Duodenal mucosa (tissue), 2 donors: ENCODE data around the gene MIGA1.
"Not testable (repeated sequence)": the region's sequence is repeated elsewhere in the genome, so short reads cannot be mapped to it uniquely, and the experiment has no call there.

Experiments used
- H3K27ac ChIP-seq: one replicate; pipeline ENCODE4 v1.7.0; 2013; ENCODE audit warnings: low read depth, low read length
- H3K27me3 ChIP-seq, 2 donors: one replicate each; pipeline ENCODE4 v1.7.0; 2013; ENCODE audit warnings: low read length in 2 of 2, control low read depth in 1 of 2; ENCODE audit not compliant: insufficient read depth in 2 of 2, control insufficient read depth in 1 of 2
- H3K36me3 ChIP-seq, 2 donors: one replicate each; pipeline ENCODE4 v1.7.0; 2013; ENCODE audit warnings: low read length in 2 of 2, control low read depth in 1 of 2; ENCODE audit not compliant: insufficient read depth in 2 of 2, control insufficient read depth in 1 of 2
- H3K4me1 ChIP-seq, 2 donors: one replicate each; pipeline ENCODE4 v1.7.0; 2013; ENCODE audit warnings: low read length in 2 of 2, control low read depth in 1 of 2; ENCODE audit not compliant: insufficient read depth in 2 of 2, control insufficient read depth in 1 of 2
- H3K4me3 ChIP-seq, 2 donors: one replicate each; pipeline ENCODE4 v1.7.0; 2013; ENCODE audit warnings: low read length in 2 of 2, low read depth in 1 of 2
- H3K9ac ChIP-seq, 2 donors: one replicate each; pipeline ENCODE4 v1.7.0; 2013; ENCODE audit warnings: low read length in 2 of 2, low read depth in 1 of 2
- H3K9me3 ChIP-seq, 2 donors: one replicate each; pipeline ENCODE4 v1.7.0; 2013; ENCODE audit warnings: low read length in 2 of 2, control low read depth in 1 of 2; ENCODE audit not compliant: control insufficient read depth in 1 of 2

Gene MIGA1

GRCh38 chr1:77826851-77827250 lies 47.4 kb downstream of the MIGA1 start:
- not testable (repeated sequence) for H3K36me3 ChIP-seq, H3K9me3 ChIP-seq, H3K4me3 ChIP-seq, H3K27ac ChIP-seq, H3K27me3 ChIP-seq, H3K9ac ChIP-seq, H3K4me1 ChIP-seq

- Histone ChIP-seq H3K36me3 (no peaks in the 10 kb centered on the region), H3K27me3 (no peaks in the 10 kb centered on the region), H3K4me1 (no peaks in the 10 kb centered on the region), H3K9me3 (no peaks in the 10 kb centered on the region), H3K4me3 (no peak overlapping the region), H3K9ac (no peak overlapping the region), H3K27ac (no peak overlapping the region)
These were observed 48.6 kb downstream of the MIGA1 start for GRCh38 chr1:77828098-77828497.

GRCh38 chr1:77829851-77830250 lies 50.4 kb downstream of the MIGA1 start:
- Histone ChIP-seq H3K9ac (no peak overlapping the region), H3K4me1 (no peaks in the 10 kb centered on the region), H3K4me3 (no peak overlapping the region), H3K9me3 (no peaks in the 10 kb centered on the region), H3K27ac (no peak overlapping the region), H3K36me3 (no peaks in the 10 kb centered on the region), H3K27me3 (no peaks in the 10 kb centered on the region)

- Histone ChIP-seq H3K9ac (no peak overlapping the region), H3K27ac (no peak overlapping the region), H3K4me3 (no peak overlapping the region), H3K9me3 (no peaks in the 10 kb centered on the region), H3K4me1 (no peaks in the 10 kb centered on the region), H3K36me3 (no peaks in the 10 kb centered on the region), H3K27me3 (no peaks in the 10 kb centered on the region)
These were observed 51.5 kb downstream of the MIGA1 start for GRCh38 chr1:77830946-77831345.

GRCh38 chr1:77831566-77831965 lies 52.1 kb downstream of the MIGA1 start:
- Histone ChIP-seq H3K9me3 (no peaks in the 10 kb centered on the region), H3K9ac (no peak overlapping the region), H3K4me1 (no peaks in the 10 kb centered on the region), H3K36me3 (no peaks in the 10 kb centered on the region), H3K4me3 (no peak overlapping the region), H3K27me3 (no peaks in the 10 kb centered on the region), H3K27ac (no peak overlapping the region)

- Histone ChIP-seq H3K9me3 (no peaks in the 10 kb centered on the region), H3K36me3 (no peaks in the 10 kb centered on the region), H3K4me1 (no peaks in the 10 kb centered on the region), H3K4me3 (no peak overlapping the region), H3K27ac (no peak overlapping the region), H3K9ac (no peak overlapping the region), H3K27me3 (no peaks in the 10 kb centered on the region)
These were observed 52.7 kb downstream of the MIGA1 start for GRCh38 chr1:77831976-77832711.

- no peak overlapping the region for H3K4me3 ChIP-seq
- H3K9me3 ChIP-seq: no peaks in the 10 kb centered on the region
- no peaks in the 10 kb centered on the region for H3K4me1 ChIP-seq
- no peak overlapping the region for H3K27ac ChIP-seq
- no peak overlapping the region for H3K9ac ChIP-seq
- no peaks in the 10 kb centered on the region for H3K36me3 ChIP-seq
- H3K27me3 ChIP-seq: no peaks in the 10 kb centered on the region
These were observed 53.5 kb downstream of the MIGA1 start for GRCh38 chr1:77832901-77833300.

- Histone ChIP-seq H3K9ac (no peak overlapping the region), H3K4me3 (no peak overlapping the region), H3K9me3 (no peaks in the 10 kb centered on the region), H3K27ac (no peak overlapping the region), H3K4me1 (no peaks in the 10 kb centered on the region), H3K36me3 (no peaks in the 10 kb centered on the region), H3K27me3 (no peaks in the 10 kb centered on the region)
These were observed 54.2 kb downstream of the MIGA1 start for GRCh38 chr1:77833521-77834100.

- Histone ChIP-seq H3K27me3 (no peaks in the 10 kb centered on the region), H3K9me3 (no peaks in the 10 kb centered on the region), H3K4me1 (no peaks in the 10 kb centered on the region), H3K4me3 (no peak overlapping the region), H3K27ac (no peak overlapping the region), H3K36me3 (peaks cover 0 to 4% of the 10 kb centered on the region in 2 donors), H3K9ac (no peak overlapping the region)
These were observed 55.4 kb downstream of the MIGA1 start for GRCh38 chr1:77834771-77835334.

GRCh38 chr1:77841574-77841973 lies 62.1 kb downstream of the MIGA1 start:
- Histone ChIP-seq H3K9me3 (no peaks in the 10 kb centered on the region), H3K27me3 (no peaks in the 10 kb centered on the region), H3K27ac (no peak overlapping the region), H3K4me3 (no peak overlapping the region), H3K9ac (no peak overlapping the region), H3K36me3 (peaks cover 0 to 12% of the 10 kb centered on the region in 2 donors), H3K4me1 (no peaks in the 10 kb centered on the region)
